Lower leg skin (tissue), 4 donors: ENCODE results near the gene ATP13A2. TPM values are rescaled to one million over a fixed set of nuclear protein-coding genes. Genes with fewer than 3 reads are reported as not detected.

Experiments used
- DNase-seq, 2 donors: peaks; one replicate each; pipeline ENCODE4 v3.0.0-alpha.2; 2019; ENCODE audit warnings: low spot score in 2 of 2
- H3K4me3 ChIP-seq: fragments of 200-600 bp; sonication (generic); 2 replicates; pipeline ENCODE4 v1.5.1; 2017; ENCODE audit warnings: mild to moderate bottlenecking, low read depth; ENCODE audit not compliant: poor library complexity, severe bottlenecking
- POLR2A ChIP-seq, 2 donors: fragments of 450-650 bp; IDR thresholded peaks; one replicate each; pipeline ENCODE4 v1.6.1; 2016 to 2017; ENCODE audit warnings: antibody characterized with exemption in 2 of 2, mild to moderate bottlenecking in 1 of 2, moderate library complexity in 1 of 2
- whole genome bisulfite sequencing, 2 donors: methylation state at CpG; one replicate each; pipeline ENCODE4 v1.1.5; 2018; 5-methylcytosine and 5-hydroxymethylcytosine counted together
- intact Hi-C: fragments of 100-400 bp; cut with DNase I; formaldehyde crosslinking; loops from one replicate; pipeline ENCODE4 v1.15.0; 2023; ENCODE audit warnings: low total_unique reads
- total RNA-seq, 4 donors: library from RNA; depleted of rRNA; stranded (reverse); fragments of >200 nt; gene quantifications; one replicate each; pipeline ENCODE4 v1.1.0, GENCODE V29; 2016
- TF ChIP-seq, protein P1 (sequence below), 3 donors: fragments of 450-650 bp; IDR thresholded peaks; one replicate each; pipeline ENCODE4 v1.5.1; 2016; ENCODE audit warnings: antibody characterized with exemption in 3 of 3, mild to moderate bottlenecking in 3 of 3, moderate library complexity in 2 of 3

Gene ATP13A2
- total RNA-seq, 4 donors from 2014 or later = 22.1 to 50.2 (median 38.8) TPM

DNA sequence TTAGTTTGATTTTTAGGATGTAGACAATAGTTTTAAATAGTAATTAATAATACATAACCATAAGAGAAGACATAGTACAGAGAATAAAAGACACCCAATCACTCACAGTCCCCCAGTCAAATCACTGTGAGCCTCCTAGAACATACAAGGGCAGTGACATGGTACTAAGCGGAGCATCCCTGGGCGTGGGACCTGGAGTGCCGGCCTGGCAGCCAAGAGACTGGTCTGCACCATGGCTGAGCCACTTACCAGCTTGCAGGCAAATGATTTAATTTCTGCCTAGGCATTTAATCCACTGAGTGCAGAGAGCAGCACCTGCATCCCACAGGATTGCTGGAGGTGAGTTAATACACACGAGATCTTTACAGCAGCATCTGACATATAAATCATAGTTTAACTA, 21.8 kb upstream of the ATP13A2 start:
- WGBS, 2 donors = 80 to 87% methylated on average over 4 of the region's 4 CpGs
- intact Hi-C loops = no loop called here
- DNase-seq = no peak
- no peak overlapping the region for H3K4me3 ChIP-seq
- TF ChIP-seq, protein P1, sequence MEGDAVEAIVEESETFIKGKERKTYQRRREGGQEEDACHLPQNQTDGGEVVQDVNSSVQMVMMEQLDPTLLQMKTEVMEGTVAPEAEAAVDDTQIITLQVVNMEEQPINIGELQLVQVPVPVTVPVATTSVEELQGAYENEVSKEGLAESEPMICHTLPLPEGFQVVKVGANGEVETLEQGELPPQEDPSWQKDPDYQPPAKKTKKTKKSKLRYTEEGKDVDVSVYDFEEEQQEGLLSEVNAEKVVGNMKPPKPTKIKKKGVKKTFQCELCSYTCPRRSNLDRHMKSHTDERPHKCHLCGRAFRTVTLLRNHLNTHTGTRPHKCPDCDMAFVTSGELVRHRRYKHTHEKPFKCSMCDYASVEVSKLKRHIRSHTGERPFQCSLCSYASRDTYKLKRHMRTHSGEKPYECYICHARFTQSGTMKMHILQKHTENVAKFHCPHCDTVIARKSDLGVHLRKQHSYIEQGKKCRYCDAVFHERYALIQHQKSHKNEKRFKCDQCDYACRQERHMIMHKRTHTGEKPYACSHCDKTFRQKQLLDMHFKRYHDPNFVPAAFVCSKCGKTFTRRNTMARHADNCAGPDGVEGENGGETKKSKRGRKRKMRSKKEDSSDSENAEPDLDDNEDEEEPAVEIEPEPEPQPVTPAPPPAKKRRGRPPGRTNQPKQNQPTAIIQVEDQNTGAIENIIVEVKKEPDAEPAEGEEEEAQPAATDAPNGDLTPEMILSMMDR (IDR thresholded peaks at IDR 0.05) = no peak
- no peak for TF ChIP-seq POLR2A (IDR thresholded peaks at IDR 0.05)

- intact Hi-C loops = no loop called here
- no peak overlapping the region for H3K4me3 ChIP-seq
- DNase-seq = no peak
- 68 to 77% methylated on average over 3 of the region's 3 CpGs for WGBS, 2 donors
- TF ChIP-seq POLR2A (IDR thresholded peaks at IDR 0.05) = no peak
- TF ChIP-seq, protein P1 (IDR thresholded peaks at IDR 0.05) = no peak
Observed at GRCh38 chr1:17032741-17033140, 21.0 kb upstream of the ATP13A2 start.

- no peak overlapping the region for H3K4me3 ChIP-seq
- 90 to 93% methylated on average over 4 of the region's 4 CpGs for whole genome bisulfite sequencing, 2 donors
- intact Hi-C loops = no loop called here
- DNase-seq = no peak
- no peak for TF ChIP-seq POLR2A (IDR thresholded peaks at IDR 0.05)
Observed at GRCh38 chr1:17031436-17031835, 19.7 kb upstream of the ATP13A2 start.

- H3K4me3 ChIP-seq = no peak overlapping the region
- WGBS, 2 donors = 77 to 81% methylated on average over 4 of the region's 4 CpGs
- no peak for DNase-seq
- TF ChIP-seq, protein P1 (IDR thresholded peaks at IDR 0.05) = no peak
- no peak for TF ChIP-seq POLR2A (IDR thresholded peaks at IDR 0.05)
- intact Hi-C loops = no loop called here
Observed at GRCh38 chr1:17030206-17030605, 18.5 kb upstream of the ATP13A2 start.

- TF ChIP-seq, protein P1 (IDR thresholded peaks at IDR 0.05) = no peak
- no peak for TF ChIP-seq POLR2A (IDR thresholded peaks at IDR 0.05)
- DNase-seq = no peak
- no peak overlapping the region for H3K4me3 ChIP-seq
- WGBS, 2 donors = 62 to 64% methylated on average over 5 of the region's 5 CpGs
- intact Hi-C loops = no loop called here
Observed at GRCh38 chr1:17028662-17029188, 17.0 kb upstream of the ATP13A2 start.

- no peak overlapping the region for H3K4me3 ChIP-seq
- WGBS, 2 donors = 46 to 55% methylated on average over 2 of the region's 2 CpGs
- TF ChIP-seq POLR2A (IDR thresholded peaks at IDR 0.05) = no peak
- TF ChIP-seq, protein P1 (IDR thresholded peaks at IDR 0.05) = no peak
- intact Hi-C loops = no loop called here
- no peak for DNase-seq
Observed at GRCh38 chr1:17027900-17028299, 16.2 kb upstream of the ATP13A2 start.
